T-helper 17 cell (primary cell): Measurements from ENCODE around the gene LMX1B. TPM values are rescaled to one million over a fixed set of nuclear protein-coding genes. Genes with fewer than 3 reads are reported as not detected.
A peak's percentile ranks its signal among the peaks of the same experiment; 100 is the strongest.

Experiments used
- ATAC-seq: fragments of 150-1000 bp; cut with Tn5 transposase; 2 replicates; pipeline ENCODE4 v1.10.0; 2021; ENCODE audit warnings: mild to moderate bottlenecking, moderate library complexity
- DNase-seq, 3 donors: peaks; one replicate each; pipeline versions ENCODE4 v3.0.0 to v3.0.0-alpha.2; 2020 to 2021
- H3K9me3 ChIP-seq: one replicate; pipeline ENCODE4 v1.7.0; 2013; ENCODE audit warnings: low read length, mild to moderate bottlenecking; ENCODE audit not compliant: control insufficient read depth, poor library complexity, severe bottlenecking
- H3K27ac Mint-ChIP-seq: one replicate; pipeline ENCODE4 v1.8.0; 2022; ENCODE audit warnings: mild to moderate bottlenecking, moderate library complexity, mixed read lengths
- H3K27me3 Mint-ChIP-seq: one replicate; pipeline ENCODE4 v1.8.0; 2022; ENCODE audit warnings: mixed read lengths
- H3K36me3 Mint-ChIP-seq: one replicate; pipeline ENCODE4 v1.8.0; 2022; ENCODE audit warnings: low read depth, mixed read lengths
- H3K4me1 Mint-ChIP-seq: one replicate; pipeline ENCODE4 v1.8.0; 2022; ENCODE audit warnings: mild to moderate bottlenecking, mixed read lengths
- H3K4me3 Mint-ChIP-seq: one replicate; pipeline ENCODE4 v1.8.0; 2022; ENCODE audit warnings: mild to moderate bottlenecking, moderate library complexity, mixed read lengths
- total RNA-seq, 4 donors: library from RNA in 2 of 4; stranded (reverse) in 2 of 4; gene quantifications; one replicate each; pipeline ENCODE4 v1.2.3 and lab custom pipeline; 2022 to 2026

The LMX1B gene
- total RNA-seq, 2 donors from 2014 or later = not detected

DNA sequence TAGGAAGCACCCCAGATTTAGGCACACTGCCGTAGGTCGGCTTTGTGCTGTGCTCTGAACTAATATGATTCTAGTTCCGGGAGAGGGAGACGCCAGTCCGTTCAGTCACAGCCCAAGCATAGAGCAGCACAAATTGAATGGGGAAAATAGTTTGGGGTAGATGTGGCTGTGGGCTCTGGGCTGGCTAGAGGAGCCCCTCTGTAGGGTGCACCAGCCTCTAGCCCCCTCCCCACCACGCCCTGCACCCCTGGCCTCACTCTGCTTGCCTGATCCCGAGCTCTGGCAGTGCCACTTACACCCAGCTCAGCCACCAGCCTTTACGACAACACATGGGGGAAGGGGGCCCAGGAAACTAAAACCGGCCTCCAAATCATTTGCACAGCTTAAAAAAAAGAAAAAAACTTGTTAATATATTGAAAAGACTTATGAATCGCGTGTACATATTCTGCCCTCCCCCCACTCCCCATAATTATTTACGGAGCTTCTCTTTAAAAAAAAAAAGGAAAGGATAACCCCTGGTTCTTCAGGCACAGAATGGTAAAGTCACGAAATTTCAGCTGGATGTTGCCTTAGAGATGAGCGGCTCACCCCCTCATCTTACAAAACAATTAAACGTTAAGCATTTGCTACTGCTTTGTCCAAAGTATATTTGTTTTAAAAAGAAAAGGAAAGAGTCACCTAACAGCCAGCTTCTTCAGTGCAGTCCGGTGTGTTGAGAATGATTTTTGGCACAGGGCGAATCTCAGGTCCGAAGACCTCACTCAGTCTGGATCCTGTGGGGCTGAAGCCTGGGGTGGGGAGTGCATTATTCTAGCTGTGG, 3.5 kb downstream of the LMX1B start:
- Mint-ChIP-seq H3K4me3 (no peak overlapping the region), H3K4me1 (peaks cover 15% of the 10 kb centered on the region)

DNA sequence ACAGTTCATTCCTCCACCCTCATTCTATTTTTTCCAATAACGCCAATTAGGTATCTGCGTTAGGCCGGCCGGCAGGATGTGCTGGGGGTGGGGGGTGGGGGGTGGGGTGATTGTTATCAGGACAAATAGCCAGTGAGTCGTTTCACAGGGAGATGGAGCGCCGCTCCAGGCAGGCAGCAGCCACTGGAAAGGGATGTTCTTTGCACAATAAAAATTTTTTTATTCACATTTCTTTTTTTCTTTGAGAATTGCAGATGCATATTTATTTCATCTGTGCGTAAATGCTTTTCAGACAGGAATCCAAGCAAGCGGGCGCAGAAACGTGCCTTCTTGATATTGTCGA, 4.1 kb downstream of the LMX1B start:
- DNase-seq (no peak), ATAC-seq (no peak)
- no peak overlapping the region for H3K4me3 Mint-ChIP-seq
- no peaks in the 10 kb centered on the region for H3K9me3 ChIP-seq
- H3K36me3 Mint-ChIP-seq = no peaks in the 10 kb centered on the region
- no peak overlapping the region for H3K27ac Mint-ChIP-seq
- H3K27me3 Mint-ChIP-seq = peaks cover 67% of the 10 kb centered on the region
- peaks cover 15% of the 10 kb centered on the region for H3K4me1 Mint-ChIP-seq

More for the DNA sequence above, 3.5 kb downstream of the LMX1B start:
- Mint-ChIP-seq H3K36me3 (no peaks in the 10 kb centered on the region), H3K27me3 (peaks cover 62% of the 10 kb centered on the region), H3K27ac (no peak overlapping the region)
- DNase-seq (no peak), ATAC-seq (no peak)
- H3K9me3 ChIP-seq = no peaks in the 10 kb centered on the region

DNA sequence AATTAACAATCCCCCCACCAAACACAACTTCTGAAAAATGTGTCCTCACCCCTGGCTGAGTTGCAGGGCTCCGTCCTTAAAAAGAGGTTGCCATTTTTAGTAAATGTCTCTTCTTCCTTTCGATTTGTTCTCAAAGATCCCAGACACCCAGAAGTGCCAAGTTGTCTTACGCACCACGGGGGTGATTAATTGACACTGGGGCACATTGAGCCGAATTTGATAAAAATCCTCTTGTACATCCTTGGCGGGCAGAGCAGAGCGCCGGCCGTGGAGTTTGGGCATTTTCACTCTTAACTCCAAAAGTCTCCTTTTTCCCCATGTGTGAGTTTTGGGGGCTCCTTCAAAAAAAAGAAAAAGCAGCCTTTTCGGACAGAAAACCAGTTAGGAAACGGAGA, 4.5 kb downstream of the LMX1B start:
- no peak overlapping the region for H3K27ac Mint-ChIP-seq
- no peak overlapping the region for H3K4me3 Mint-ChIP-seq
- DNase-seq (no peak), ATAC-seq (no peak)
- no peaks in the 10 kb centered on the region for H3K36me3 Mint-ChIP-seq
- peaks cover 71% of the 10 kb centered on the region for H3K27me3 Mint-ChIP-seq
- no peaks in the 10 kb centered on the region for H3K9me3 ChIP-seq
- peaks cover 12% of the 10 kb centered on the region for H3K4me1 Mint-ChIP-seq

DNA sequence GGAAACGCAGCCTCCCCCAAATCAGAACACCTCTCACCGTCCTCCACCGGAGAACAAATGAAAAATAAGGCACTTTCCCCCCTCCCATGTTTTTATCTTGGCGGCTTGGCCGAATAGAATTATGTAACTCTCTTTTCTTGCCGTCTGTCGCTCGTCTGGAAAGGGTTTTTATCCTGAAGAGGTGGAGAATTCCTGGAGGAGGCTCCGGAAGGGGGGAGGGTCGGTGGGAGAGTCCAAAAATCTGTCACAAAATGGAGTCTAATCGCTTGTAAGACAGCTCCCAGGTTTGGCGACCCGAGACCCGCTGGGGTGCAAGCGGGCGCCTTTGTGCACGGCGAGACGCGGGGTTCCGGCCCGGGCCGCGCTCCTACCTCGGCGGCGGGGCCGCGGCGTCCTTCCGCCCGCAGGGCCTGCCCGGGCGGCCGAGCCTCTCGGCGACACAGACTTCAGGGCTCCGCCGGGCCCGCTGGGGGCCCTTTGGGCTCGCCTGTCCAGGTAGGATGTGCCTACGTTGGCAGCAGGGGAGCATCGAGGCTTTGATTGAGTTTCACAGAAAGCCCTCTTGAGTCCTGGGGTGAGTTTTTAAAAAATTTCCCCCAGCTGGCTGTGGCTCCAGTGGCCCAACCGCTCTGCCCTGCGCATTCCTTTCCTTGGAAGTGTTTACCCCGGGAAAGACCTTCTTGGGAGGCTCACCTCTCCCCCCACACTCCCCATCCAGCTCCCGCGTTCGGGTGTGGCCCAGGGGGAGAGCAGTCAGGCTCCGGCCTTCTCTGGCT, 5.0 kb downstream of the LMX1B start:
- H3K36me3 Mint-ChIP-seq = no peaks in the 10 kb centered on the region
- peaks cover 12% of the 10 kb centered on the region for H3K4me1 Mint-ChIP-seq
- H3K9me3 ChIP-seq = no peaks in the 10 kb centered on the region
- no peak for ATAC-seq
- H3K4me3 Mint-ChIP-seq = peak overlapping the region; percentile 33
- no peak overlapping the region for H3K27ac Mint-ChIP-seq
- no peak for DNase-seq
- peaks cover 77% of the 10 kb centered on the region for H3K27me3 Mint-ChIP-seq

DNA sequence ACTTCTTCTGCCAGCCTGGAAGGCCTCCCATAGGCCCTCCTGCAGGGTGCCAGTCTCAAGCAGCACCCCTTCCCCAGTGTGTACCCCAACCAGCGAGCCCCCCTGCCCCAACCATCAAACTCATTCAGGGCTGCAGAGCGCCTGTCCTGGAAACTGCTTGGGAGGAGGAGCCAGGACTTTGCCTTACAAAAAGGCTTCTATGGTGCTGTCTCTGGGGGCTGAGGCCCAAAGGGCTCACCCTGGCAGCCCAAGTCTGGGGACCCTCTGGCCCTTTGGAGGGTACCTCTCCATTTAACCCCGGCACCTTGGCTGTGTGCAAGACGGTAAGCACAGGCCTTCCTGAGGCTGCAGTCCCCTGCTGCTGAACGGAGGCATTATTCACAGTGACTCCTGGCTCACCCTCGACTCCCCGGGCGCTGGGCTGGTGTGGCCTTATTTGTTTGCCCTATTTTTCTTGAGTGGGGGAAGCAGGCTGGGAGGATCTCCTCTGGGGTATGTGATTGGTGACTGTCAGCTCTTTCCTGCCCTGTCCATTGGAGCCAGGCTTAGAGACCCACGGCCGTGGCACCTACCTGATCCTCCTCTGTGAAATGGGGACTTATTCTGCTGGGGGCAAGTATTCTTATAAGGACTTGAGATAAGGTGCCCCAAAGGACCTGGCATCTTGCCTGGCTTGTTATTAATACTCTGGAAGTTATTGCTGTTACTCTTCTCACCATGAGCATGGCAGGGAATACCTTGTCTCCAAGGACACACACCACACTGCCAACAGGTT, 5.8 kb downstream of the LMX1B start:
- no peak overlapping the region for H3K27ac Mint-ChIP-seq
- no peaks in the 10 kb centered on the region for H3K36me3 Mint-ChIP-seq
- H3K4me3 Mint-ChIP-seq = peak overlapping the region; percentile 33
- DNase-seq (no peak), ATAC-seq (no peak)
- peaks cover 82% of the 10 kb centered on the region for H3K27me3 Mint-ChIP-seq
- H3K9me3 ChIP-seq = no peaks in the 10 kb centered on the region
- peaks cover 10% of the 10 kb centered on the region for H3K4me1 Mint-ChIP-seq

DNA sequence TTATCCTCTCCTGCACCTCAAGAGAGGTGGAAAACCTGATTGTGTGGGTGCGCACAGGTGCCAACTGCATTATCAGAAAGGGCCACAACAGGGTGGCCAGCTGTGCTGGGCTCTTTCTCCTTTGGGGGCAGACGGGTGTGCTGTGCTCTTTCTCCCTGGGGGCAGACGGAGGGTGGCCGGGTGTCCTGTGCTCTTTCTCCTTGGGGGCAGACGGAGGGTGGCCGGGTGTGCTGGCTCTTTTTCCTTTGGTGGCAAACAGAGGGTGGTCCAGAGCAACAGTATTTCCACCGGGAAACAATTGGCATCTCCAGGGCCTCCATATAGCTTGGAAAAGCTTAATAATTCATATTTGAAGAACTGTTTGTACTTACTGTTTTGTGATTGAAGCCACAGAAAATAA, 6.8 kb downstream of the LMX1B start:
- H3K4me3 Mint-ChIP-seq = no peak overlapping the region
- peaks cover 87% of the 10 kb centered on the region for H3K27me3 Mint-ChIP-seq
- peak overlapping the region; percentile 24 for H3K27ac Mint-ChIP-seq
- DNase-seq (no peak), ATAC-seq (no peak)
- no peaks in the 10 kb centered on the region for H3K36me3 Mint-ChIP-seq
- no peaks in the 10 kb centered on the region for H3K9me3 ChIP-seq
- peaks cover 8% of the 10 kb centered on the region for H3K4me1 Mint-ChIP-seq

DNA sequence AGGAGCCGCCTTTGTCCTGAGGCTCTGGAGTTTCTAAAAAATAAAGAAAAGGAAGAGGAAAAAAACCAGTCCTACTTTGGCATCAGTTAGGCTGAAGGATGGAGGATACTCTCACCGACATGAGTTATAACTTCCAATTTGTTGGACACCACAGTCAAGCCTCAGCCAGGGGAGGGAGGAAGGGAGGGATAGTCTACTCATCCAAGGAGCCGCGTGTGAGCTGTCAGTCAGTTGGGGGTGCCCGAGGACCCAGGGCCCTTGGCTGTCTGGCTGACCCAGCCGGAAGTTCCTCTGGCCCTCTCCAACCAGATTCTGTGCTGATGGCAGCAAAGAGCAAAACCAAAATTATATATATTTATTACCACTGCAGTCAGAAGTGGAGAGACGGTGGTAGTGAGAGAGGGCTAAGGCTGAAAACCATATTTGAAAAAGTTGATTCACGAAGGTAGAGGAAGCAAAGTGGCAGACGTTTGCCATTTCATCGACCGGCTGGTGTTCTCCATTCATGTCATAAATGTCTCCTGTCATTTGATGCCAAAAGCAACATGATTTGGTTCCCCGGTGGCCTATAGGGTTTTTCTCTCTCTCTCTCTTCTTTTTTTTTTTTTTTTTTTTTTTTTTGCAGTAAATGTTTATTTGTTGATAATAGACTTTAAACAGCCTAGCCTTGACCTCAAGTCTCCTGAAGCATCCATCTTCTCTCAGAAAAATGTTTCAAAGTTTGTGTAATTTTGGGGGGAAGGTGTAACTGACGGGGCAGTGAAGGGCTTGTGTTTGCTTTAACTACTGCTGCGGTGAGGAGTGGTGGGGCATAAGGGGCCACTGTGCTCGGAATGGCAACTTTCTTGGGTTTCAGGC, 7.6 kb downstream of the LMX1B start:
- DNase-seq = no peak
- no peaks in the 10 kb centered on the region for H3K36me3 Mint-ChIP-seq
- H3K9me3 ChIP-seq = no peaks in the 10 kb centered on the region
- no peak for ATAC-seq
- peaks cover 87% of the 10 kb centered on the region for H3K27me3 Mint-ChIP-seq
- peaks cover 13% of the 10 kb centered on the region for H3K4me1 Mint-ChIP-seq
- peak overlapping the region; percentile 24 for H3K27ac Mint-ChIP-seq
- no peak overlapping the region for H3K4me3 Mint-ChIP-seq

DNA sequence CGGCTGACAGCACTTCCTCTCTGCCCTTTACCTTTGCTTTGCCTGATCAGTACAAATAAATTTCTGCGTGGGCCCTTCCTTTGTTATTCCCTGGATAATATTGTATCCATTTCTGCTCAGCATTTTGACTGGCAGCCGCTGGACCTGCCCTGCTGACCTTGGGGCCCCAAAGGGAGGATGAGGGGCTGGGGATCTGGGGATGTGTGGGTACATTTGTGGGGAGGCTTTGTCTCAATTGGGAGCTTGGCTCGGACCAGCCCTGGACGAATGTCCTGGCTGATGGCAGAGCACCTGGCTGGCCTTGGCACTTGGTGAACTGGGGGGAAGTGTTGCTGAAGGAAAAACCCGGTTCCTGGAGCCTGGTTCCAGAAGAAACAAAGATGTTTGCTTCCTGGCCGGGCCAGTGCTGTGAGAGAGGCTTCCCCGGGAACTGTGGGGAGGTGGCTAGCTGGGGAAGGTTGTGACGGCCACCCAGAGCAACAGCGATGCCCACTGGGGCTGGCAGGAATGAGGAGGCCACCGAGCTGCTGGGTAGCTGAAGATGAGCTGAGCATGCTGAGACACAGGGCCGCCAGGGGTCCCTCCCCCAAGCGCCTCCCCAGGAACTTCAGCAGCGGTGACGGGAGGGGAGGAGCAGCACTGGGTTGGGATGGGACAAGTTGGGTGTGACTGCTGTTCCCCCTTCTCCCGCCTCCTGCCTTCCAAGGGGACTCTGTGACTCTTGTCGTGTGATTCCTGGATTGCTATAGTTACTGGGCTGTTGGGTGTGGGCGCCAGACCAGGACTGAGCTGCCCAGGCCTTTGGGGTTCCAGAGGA, 8.4 kb downstream of the LMX1B start:
- H3K4me3 Mint-ChIP-seq = no peak overlapping the region
- peaks cover 83% of the 10 kb centered on the region for H3K27me3 Mint-ChIP-seq
- no peak for DNase-seq
- H3K27ac Mint-ChIP-seq = no peak overlapping the region
- no peaks in the 10 kb centered on the region for H3K9me3 ChIP-seq
- peaks cover 14% of the 10 kb centered on the region for H3K4me1 Mint-ChIP-seq
- ATAC-seq = no peak
- H3K36me3 Mint-ChIP-seq = no peaks in the 10 kb centered on the region

DNA sequence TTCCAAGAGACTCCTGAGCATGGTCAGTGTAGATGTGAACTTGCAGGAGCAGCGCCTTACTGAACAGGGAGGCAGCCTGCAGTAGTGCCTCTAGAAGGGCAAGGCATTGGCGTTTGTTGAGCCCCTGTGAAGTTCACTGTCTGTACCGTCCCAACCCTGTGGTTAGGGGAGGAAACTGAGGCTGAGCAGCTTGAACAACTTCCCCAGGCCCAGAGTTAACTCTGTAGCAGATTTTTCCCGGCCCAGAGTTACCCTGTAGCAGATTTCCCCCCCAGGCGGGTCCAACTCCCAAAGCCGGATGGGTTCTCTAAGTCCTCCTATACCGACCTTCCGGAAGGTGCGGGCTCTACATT, 9.6 kb downstream of the LMX1B start:
- Mint-ChIP-seq H3K4me3 (no peak overlapping the region), H3K36me3 (no peaks in the 10 kb centered on the region), H3K27me3 (peaks cover 86% of the 10 kb centered on the region), H3K4me1 (peaks cover 12% of the 10 kb centered on the region), H3K27ac (no peak overlapping the region)
- H3K9me3 ChIP-seq = no peaks in the 10 kb centered on the region
- DNase-seq (no peak), ATAC-seq (no peak)

DNA sequence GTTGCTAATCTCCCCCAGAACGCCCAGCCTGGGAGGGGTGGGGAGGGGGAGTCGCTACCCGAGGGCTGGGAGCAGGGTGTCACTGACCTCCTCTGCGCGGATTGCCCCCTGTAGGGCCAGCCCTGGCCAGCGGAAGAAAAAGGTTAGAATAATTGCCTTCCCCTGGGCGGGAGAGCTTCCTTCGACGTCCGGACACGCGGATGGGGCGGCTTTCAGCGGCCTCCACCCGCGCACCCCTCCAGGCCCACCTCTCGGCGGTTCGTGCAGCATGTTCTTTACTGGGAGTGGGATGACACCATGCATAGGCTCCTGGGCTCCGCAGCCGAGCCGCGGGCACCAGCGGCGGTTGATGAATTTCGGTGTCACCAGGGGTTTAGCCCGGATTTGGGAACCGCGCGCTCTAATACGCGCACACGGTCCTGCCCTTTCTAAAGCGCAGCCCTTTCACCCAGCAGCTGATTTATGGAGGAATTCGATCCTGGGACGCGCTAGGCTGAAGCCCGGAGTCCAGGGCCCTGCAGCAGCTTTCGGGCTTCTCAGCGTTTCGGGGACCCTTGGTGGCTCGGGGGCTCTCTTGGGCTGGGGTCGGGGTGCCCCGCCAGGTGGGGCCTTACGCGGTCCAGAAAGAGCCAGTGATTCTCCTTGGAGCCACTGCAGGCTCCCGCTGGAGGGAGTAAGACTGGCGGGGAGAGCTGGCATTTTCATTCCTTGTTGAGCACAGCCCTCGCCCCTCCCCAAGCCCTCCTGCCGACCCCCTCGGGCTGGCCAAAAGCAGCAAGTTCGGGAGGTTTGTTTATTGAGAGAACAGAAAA, 10.1 kb downstream of the LMX1B start:
- H3K4me3 Mint-ChIP-seq = no peak overlapping the region

DNA sequence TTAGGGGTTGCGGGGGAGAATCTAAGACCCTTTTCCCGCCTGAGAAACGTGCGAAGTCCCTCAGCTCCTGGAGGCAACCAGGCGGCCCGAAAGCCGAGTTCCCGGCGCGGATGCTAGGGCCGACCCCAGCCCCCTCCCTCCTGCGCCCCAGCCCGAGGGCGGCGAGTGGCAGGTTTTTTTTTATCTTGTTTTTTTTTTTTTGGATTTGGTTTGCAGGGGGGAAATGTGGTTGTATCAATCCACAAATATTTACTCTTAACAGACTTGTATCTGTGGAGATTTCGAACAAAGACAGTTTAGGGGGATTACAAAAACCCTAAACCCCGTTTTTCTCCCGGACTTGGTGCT, 10.7 kb downstream of the LMX1B start:
- H3K9me3 ChIP-seq = no peaks in the 10 kb centered on the region
- ATAC-seq (no peak), DNase-seq (no peak)
- peaks cover 90% of the 10 kb centered on the region for H3K27me3 Mint-ChIP-seq
- no peak overlapping the region for H3K27ac Mint-ChIP-seq
- H3K4me1 Mint-ChIP-seq = peaks cover 12% of the 10 kb centered on the region
- no peak overlapping the region for H3K4me3 Mint-ChIP-seq
- no peaks in the 10 kb centered on the region for H3K36me3 Mint-ChIP-seq

More for the DNA sequence above, 10.1 kb downstream of the LMX1B start:
- ATAC-seq (no peak), DNase-seq (no peak)
- H3K4me1 Mint-ChIP-seq = peaks cover 12% of the 10 kb centered on the region
- H3K27ac Mint-ChIP-seq = no peak overlapping the region
- no peaks in the 10 kb centered on the region for H3K9me3 ChIP-seq
- no peaks in the 10 kb centered on the region for H3K36me3 Mint-ChIP-seq
- peaks cover 89% of the 10 kb centered on the region for H3K27me3 Mint-ChIP-seq
